Dedifferentiated amniotic fluid mesenchymal stem cell (primary cell): ENCODE data around the gene KCNQ4.

ENCODE experiments used
- DNase-seq: peaks from one replicate; pipeline ENCODE4 v3.0.0-alpha.2; 2016; ENCODE audit errors: extremely low spot score

KCNQ4 gene

DNA sequence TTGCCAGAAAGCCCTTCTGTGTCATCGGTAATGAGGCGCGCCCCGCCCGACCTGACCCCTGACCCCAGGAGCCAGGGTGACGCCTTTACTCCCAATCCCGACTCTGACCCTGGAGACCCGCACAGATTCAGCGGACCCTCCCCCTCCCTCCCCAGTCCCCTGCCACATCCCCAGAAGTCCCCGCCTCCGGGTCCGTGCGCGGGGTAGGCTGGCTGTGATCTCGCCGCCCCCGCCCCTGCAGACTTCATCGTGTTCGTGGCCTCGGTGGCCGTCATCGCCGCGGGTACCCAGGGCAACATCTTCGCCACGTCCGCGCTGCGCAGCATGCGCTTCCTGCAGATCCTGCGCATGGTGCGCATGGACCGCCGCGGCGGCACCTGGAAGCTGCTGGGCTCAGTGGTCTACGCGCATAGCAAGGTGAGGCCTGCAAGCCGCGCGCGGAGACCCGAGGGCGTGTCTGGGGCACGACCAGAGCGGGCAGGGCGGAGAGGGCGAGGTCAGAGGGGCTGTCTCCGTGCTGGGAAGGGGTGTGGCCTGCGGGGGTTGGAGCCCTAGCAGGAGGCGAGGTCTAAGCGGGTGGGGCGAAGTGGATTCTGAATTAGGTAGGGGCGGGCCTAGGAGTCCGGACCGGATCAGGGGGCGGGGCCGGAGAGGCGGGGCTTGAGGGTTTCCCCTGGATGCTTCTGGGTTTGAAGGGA lies 34.8 kb downstream of the KCNQ4 start:
- DNase-seq, result no peak

DNA sequence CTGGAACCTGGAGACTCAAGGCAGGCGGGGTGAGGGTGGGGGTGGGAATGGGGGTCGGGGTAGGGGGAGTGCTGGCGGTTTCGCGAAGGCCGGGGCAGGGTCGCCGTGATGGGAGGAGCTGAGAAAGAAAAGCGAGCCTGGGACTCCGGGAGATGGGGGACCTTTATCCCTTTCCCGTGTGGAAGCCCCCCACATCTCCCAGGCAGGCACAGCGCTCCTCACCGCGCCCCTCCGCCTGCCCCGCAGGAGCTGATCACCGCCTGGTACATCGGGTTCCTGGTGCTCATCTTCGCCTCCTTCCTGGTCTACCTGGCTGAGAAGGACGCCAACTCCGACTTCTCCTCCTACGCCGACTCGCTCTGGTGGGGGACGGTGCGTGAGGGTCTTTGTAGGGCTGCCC lies 35.5 kb downstream of the KCNQ4 start:
- DNase-seq, result no peak

GRCh38 chr1:40820251-40820797 lies 36.7 kb downstream of the KCNQ4 start:
- no peak for DNase-seq

DNA sequence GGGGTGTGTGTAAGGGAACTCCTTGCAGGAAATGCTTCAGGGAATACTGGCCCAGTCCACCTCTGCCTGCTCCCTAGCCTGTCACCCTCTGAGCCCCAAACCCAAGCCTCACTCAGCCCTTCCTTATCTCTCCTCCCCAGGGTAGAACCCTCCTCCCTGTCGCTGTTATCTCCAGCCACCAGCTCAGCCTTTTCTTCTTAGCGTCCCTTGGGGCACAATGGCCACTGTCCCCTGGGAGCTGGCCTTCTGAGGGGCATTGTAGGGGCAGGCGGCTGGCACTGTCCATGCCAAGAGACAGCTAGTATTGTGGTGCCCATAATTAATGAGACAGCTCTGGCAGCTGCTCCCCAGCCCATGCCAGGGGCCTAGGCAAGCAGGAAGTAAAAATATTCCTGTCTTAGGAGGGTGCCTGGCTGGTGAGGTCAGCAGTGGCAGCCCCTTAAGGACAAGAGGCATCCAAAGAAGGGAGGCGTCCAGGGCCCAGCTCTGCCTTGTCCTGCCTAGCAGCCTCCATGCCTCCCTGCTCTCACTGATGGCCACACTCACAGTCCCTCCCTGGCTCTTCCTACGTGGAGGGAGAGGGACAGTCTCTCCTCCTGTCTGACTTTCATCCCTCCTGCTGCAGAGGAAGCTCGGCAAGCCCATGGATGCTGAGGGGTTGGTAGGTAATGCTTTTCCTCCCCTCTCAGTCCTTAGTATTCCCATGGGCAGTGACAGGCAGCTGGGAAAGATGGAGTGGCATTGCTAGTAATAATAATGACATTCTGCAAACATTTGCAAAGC lies 37.5 kb downstream of the KCNQ4 start:
- DNase-seq, result no peak

DNA sequence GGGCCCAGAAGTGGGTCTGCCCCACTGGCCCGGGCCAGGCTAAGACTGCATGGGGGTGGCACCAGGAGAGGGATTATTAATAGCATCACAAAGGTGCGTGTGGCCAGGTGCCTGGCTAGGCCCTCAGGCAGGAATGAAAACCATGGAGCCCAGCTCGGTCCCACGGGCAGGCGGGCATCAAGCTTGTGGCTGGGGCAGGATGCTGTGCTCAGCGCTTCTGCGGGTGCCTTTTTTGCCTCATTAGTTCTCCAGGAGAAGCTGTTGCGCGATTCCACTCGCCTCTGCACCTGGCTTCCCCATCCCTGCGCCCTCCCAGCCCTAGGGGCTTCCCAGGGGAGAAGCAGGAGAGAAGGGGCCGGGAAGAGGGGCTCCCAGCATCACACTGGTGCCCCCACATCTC lies 39.3 kb downstream of the KCNQ4 start:
- no peak for DNase-seq

DNA sequence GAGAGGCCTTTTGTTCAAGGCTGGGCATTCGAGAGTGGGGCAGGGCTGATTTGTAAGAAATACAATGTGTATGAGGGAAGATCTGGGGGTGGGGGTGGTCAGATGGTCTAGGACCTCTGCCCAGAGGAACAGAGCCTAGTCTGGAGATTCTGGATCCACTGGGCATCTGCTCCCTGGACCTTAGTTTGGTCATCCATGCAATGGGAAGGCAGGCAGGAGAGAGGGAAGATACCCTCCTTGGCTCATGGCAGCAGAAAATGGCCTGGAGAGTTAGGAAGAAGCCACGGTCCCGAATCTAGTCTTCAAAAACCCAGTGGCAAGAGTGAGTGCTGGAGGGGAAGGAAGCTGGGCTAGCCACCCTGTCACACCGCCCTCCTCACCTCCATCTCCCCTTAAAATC lies 39.8 kb downstream of the KCNQ4 start:
- no peak for DNase-seq

DNA sequence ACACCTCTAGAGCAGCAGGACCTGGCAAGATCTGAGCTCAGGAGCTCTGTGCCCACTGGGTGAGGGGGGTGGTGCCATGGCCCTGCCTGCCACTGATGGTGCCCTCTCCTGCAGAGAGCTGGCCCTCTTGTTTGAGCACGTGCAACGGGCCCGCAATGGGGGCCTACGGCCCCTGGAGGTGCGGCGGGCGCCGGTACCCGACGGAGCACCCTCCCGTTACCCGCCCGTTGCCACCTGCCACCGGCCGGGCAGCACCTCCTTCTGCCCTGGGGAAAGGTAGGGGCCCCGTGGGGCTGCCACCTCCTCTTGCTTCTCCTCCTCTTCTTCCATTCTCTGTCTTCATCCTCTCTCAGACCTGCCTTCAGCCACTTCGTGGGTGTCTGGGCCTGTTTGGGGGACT lies 40.4 kb downstream of the KCNQ4 start:
- no peak for DNase-seq

DNA sequence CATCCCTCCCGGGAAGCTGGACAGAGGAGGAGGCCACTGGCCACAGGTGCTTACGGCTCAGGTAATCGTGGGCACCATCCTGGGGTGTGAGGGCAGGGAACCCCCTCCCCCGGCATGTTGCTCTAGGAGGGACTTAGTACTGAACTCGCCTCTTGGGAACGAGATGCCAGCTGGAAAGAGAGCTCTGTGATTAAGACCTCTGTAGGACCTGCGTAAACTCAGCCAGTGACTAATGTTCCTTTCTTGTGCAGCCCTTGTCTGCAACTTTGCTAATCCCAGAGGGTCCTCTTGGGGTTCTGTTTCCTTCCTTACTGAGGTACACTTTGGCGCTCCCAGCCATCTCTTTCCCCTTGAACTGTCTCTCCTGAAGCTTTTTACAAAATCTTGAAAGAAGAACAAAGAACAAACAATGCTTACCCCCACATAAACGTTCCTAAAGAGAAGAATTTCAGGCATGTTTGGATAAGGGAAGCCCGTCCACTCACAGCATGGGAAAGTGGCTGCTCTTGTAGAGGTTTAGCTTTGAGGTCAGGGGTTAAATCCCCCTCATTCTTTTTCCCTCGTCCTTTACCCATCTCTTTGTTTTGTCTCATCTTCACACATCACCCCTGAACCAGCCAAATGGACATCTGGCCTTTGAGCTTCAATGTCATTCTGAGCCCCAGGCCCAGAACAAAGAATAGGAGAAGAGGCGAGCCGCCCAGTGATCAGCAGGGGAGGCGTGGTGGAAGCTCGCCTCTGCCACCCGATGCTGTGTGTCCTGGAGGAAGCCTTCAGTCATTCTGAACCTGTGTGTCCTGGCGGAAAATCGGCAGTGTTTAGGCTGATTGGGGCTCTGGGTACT lies 41.2 kb downstream of the KCNQ4 start:
- no peak for DNase-seq

DNA sequence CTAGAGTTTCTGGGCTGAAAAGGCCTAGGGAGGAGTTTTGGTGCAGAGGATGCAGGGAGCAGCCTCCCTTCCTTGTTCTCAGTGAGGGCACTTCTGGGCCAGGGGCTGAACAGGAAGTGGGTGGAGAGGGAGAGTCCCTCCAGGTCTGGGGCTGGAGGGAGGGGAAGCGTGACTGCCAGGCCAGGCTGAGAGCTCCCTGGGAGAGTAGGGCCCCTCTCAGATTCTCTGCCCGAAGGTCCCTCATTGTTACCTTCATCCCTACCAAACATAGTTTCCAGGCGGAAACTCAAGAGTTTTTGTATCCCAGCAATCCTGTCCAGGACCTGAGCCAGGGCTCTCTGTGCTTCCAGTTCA lies 41.8 kb downstream of the KCNQ4 start:
- DNase-seq, result no peak

DNA sequence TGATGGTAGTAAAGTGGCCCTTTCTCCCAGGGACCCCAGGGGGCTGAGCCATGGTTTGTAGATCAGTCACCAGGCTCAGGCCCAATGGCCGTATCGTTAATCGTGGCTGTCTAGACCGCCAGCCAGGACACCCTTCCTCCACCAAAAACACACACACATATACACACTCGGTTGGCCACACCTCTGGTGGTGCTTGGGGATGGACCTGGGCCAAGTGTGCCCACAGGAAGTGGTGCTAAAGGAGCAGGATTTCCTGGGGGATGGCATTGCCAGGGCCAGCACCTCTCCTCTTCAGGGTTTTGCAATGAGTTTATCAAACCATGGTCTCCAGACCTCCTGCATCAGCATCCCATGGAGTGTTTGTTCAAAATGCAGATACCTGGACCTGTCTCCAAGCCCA lies 42.4 kb downstream of the KCNQ4 start:
- no peak for DNase-seq

DNA sequence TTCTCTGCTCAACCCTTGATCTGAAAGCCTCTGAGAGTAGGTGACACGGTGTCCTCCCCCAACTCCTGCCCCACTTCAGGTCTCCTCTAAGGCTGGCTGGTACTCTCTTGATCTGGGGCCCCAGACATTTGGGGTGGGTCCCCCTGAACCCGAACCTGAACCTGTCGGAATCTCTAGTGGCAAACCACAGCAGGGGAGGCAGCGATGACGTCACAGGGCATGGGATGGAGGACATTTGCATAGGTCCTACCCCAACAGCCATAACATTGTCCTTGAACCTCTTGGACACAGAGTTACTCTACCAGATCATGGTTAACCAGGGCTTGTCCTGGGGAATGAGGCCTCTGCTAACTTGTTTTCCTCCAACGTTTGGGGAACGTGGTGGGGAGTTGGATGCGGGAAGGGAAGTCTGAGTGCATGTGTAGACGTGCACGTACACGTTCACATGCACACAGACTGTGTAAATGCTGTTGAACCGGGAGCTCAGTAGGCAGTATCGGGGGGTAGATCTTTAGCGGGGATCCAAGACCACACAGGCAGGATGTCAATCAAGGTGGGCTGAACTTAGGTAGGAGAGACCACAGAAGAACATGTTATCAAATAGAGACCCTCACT lies 46.2 kb downstream of the KCNQ4 start:
- no peak for DNase-seq

GRCh38 chr1:40830419-40830943 lies 46.9 kb downstream of the KCNQ4 start:
- DNase-seq, result no peak

GRCh38 chr1:40831001-40831732 lies 47.6 kb downstream of the KCNQ4 start:
- no peak for DNase-seq

- DNase-seq, result no peak
These were observed 50.4 kb downstream of the KCNQ4 start for GRCh38 chr1:40833979-40834378.

GRCh38 chr1:40834968-40835545 lies 51.5 kb downstream of the KCNQ4 start:
- no peak for DNase-seq

DNA sequence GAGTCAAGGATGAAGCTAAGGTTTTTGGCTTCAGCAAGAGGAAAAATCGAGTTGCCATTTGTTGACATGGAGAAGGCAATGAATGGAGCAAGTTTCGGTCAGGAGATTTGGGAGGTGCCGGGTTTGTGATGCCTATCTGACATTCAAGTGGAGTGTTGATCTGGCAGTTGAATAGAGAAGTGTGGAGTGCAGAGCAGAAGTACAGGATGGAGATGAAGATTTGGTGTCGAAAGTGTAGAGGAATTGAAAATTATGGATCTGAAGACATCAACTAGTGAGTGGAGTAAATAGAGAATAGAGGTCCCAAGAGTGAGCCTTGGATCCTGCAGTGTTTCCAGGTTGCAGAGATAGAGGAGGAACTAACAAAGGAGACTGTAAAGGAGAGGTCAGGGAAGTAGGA lies 52.7 kb downstream of the KCNQ4 start:
- DNase-seq, result no peak

- DNase-seq, result no peak
These were observed 54.0 kb downstream of the KCNQ4 start for GRCh38 chr1:40837601-40838000.

- DNase-seq, result no peak
These were observed 54.7 kb downstream of the KCNQ4 start for GRCh38 chr1:40838045-40838979.
